B cell (primary cell): ENCODE measurements around the gene FYN. TPM values are rescaled to one million over a fixed set of nuclear protein-coding genes. Genes with fewer than 3 reads are reported as not detected.

Experiments
- ATAC-seq: fragments of 200-7000 bp; cut with Tn5 transposase; one replicate; pipeline ENCODE4 v1.10.0; 2021; ENCODE audit warnings: low read depth, mild to moderate bottlenecking, moderate number of reproducible peaks, moderate library complexity
- CTCF ChIA-PET: fragments of 350-600 bp; sonication (Branson Sonifier 250); formaldehyde crosslinking; loops from one replicate; lab custom pipeline; 2021; ENCODE audit warnings: antibody characterized with exemption, inconsistent platforms; lab: Charles Lee
- POLR2A ChIA-PET: fragments of 350-600 bp; sonication (Branson Sonifier 250); formaldehyde crosslinking; loops from one replicate; lab custom pipeline; 2021; ENCODE audit warnings: antibody characterized with exemption; lab: Charles Lee
- DNase-seq: peaks from one replicate; pipeline ENCODE4 v3.0.0; 2013
- H2AFZ ChIP-seq: 2 replicates; pipeline ENCODE4 v1.6.1; 2012; ENCODE audit warnings: mild to moderate bottlenecking, low read depth, low read length; ENCODE audit not compliant: insufficient read depth, poor library complexity, severe bottlenecking
- H3K27ac ChIP-seq, 2 donors: 1 replicate in 1 of 2; 2 replicates in 1 of 2; pipeline ENCODE4 v1.5.1; 2012 to 2013; ENCODE audit warnings: low read length in 2 of 2, mild to moderate bottlenecking in 2 of 2, moderate library complexity in 1 of 2
- H3K27me3 ChIP-seq, 4 experiments: fragments of 200-600 bp in 1 of 4; sonication (generic) in 1 of 4; replicated peaks in 1 of 4; 1 replicate in 2 of 4; 2 replicates in 2 of 4; pipeline versions ENCODE4 v1.6.1 to v1.7.0; 2013 to 2016; ENCODE audit warnings: low read length in 3 of 4, mild to moderate bottlenecking in 2 of 4, mixed read lengths in 1 of 4, moderate library complexity in 1 of 4; ENCODE audit not compliant: insufficient read depth in 4 of 4, control insufficient read depth in 3 of 4; ENCODE audit errors: control extremely low read depth in 1 of 4
- H3K36me3 ChIP-seq, 2 experiments: replicated peaks in 1 of 2; 1 replicate in 1 of 2; 2 replicates in 1 of 2; pipeline versions ENCODE4 v1.6.1 to v1.7.1; 2013; ENCODE audit warnings: low read length in 1 of 2; ENCODE audit not compliant: insufficient read depth in 2 of 2, control insufficient read depth in 1 of 2; ENCODE audit errors: control extremely low read depth in 1 of 2, extremely low read depth in 1 of 2
- H3K4me1 ChIP-seq, 2 donors: fragments of 200-600 bp in 1 of 2; sonication (generic) in 1 of 2; 1 replicate in 1 of 2; 2 replicates in 1 of 2; pipeline versions ENCODE4 v1.5.1 to v1.6.1; 2013 to 2017; ENCODE audit warnings: low read length in 2 of 2; ENCODE audit not compliant: control insufficient read depth in 2 of 2, insufficient read depth in 2 of 2
- H3K4me2 ChIP-seq: replicated peaks from 2 replicates; pipeline ENCODE3; 2012; ENCODE audit warnings: mild to moderate bottlenecking, low read depth, low read length; ENCODE audit not compliant: poor library complexity, severe bottlenecking
- H3K4me3 ChIP-seq, 5 experiments: fragments of 200-600 bp in 1 of 5; sonication (generic) in 1 of 5; 1 replicate in 3 of 5; 2 replicates in 2 of 5; pipeline versions ENCODE4 v1.5.1 to v1.7.0; 2011 to 2016; ENCODE audit warnings: low read length in 4 of 5, mild to moderate bottlenecking in 4 of 5, low read depth in 2 of 5, control low read depth in 1 of 5, moderate library complexity in 1 of 5; ENCODE audit not compliant: insufficient read depth in 1 of 5; ENCODE audit errors: control extremely low read depth in 1 of 5, extremely low read depth in 1 of 5
- H3K79me2 ChIP-seq: fragments of 200-600 bp; sonication (generic); one replicate; pipeline ENCODE4 v1.6.0; 2016; ENCODE audit warnings: low read length; ENCODE audit not compliant: control insufficient read depth, insufficient read depth
- H3K9ac ChIP-seq: fragments of 200-600 bp; sonication (generic); 2 replicates; pipeline ENCODE4 v1.6.1; 2017; ENCODE audit warnings: mild to moderate bottlenecking, low read length, moderate library complexity
- H3K9me3 ChIP-seq, 3 donors: one replicate each; pipeline versions ENCODE4 v1.6.1 to v1.7.1; 2013; ENCODE audit warnings: low read length in 2 of 3; ENCODE audit not compliant: control insufficient read depth in 2 of 3, insufficient read depth in 1 of 3; ENCODE audit errors: control extremely low read depth in 1 of 3
- H4K20me1 ChIP-seq: 2 replicates; pipeline ENCODE4 v1.6.0; 2012; ENCODE audit warnings: mild to moderate bottlenecking, low read length; ENCODE audit not compliant: insufficient read depth, control insufficient read depth, poor library complexity, severe bottlenecking
- H3K27ac Mint-ChIP-seq: one replicate; pipeline ENCODE4 v1.8.0; 2021; ENCODE audit warnings: mixed read lengths
- H3K27me3 Mint-ChIP-seq: one replicate; pipeline ENCODE4 v1.8.0; 2021; ENCODE audit warnings: mixed read lengths
- H3K4me1 Mint-ChIP-seq: one replicate; pipeline ENCODE4 v1.8.0; 2021; ENCODE audit warnings: mixed read lengths
- H3K4me3 Mint-ChIP-seq: one replicate; pipeline ENCODE4 v1.8.0; 2021; ENCODE audit warnings: mixed read lengths
- H3K9me3 Mint-ChIP-seq: one replicate; pipeline ENCODE4 v1.8.0; 2022; ENCODE audit warnings: mixed read lengths; ENCODE audit not compliant: insufficient read depth
- CTCF ChIP-seq: fragments of 200-600 bp; IDR thresholded peaks from one replicate; pipeline ENCODE4 v1.8.0; 2022; ENCODE audit warnings: antibody characterized with exemption, mild to moderate bottlenecking
- EZH2 ChIP-seq: IDR thresholded peaks from 2 replicates; pipeline ENCODE4 v1.6.1; 2012; ENCODE audit warnings: borderline replicate concordance, low read depth, mild to moderate bottlenecking, moderate library complexity, low read length; ENCODE audit not compliant: insufficient read depth, poor library complexity, severe bottlenecking
- WGBS: methylation state at CpG from one replicate; pipeline ENCODE4 v1.1.5; 2013; ENCODE audit warnings: missing lambda C conversion rate; ENCODE audit not compliant: insufficient coverage; 5-methylcytosine and 5-hydroxymethylcytosine counted together
- intact Hi-C: fragments of 100-400 bp; cut with micrococcal nuclease; formaldehyde crosslinking; loops from one replicate; pipeline ENCODE4 v1.10.0; 2022
- polyA plus RNA-seq: library from polyadenylated mRNA; depleted of rRNA; stranded (reverse); fragments of >200 nt; gene quantifications from 2 replicates; pipeline ENCODE4 v1.2.3, GENCODE V29; 2012
- total RNA-seq, 2 donors: library from RNA; stranded (reverse); fragments of 120-200 nt in 1 of 2; gene quantifications; 1 replicate in 1 of 2; 2 replicates in 1 of 2; pipeline versions ENCODE4 v1.2.3 to v1.2.4, GENCODE V29; 2013 to 2022

Gene FYN
- total and polyA plus RNA-seq, 2 donors (not counting 1 experiment from before 2014, with no cell fraction given): 54.1 to 94.0 TPM

GRCh38 chr6:111825439-111826086, 47.7 kb downstream of the FYN start:
- TF ChIP-seq EZH2 (no peak), CTCF (no peak)
- POLR2A ChIA-PET: no interaction called here
- DNase-seq: no peak
- H3K4me3 Mint-ChIP-seq: no peak overlapping the region
- Histone ChIP-seq H4K20me1 (peaks cover 3% of the 10 kb centered on the region), H2AFZ (no peak overlapping the region), H3K4me3 (no peak overlapping the region), H3K79me2 (peaks cover 21% of the 10 kb centered on the region), H3K9me3 (no peaks in the 10 kb centered on the region), H3K4me1 (peaks cover 12 to 18% of the 10 kb centered on the region in 2 donors), H3K27ac (no peak overlapping the region), H3K9ac (no peak overlapping the region), H3K36me3 (no peaks in the 10 kb centered on the region), H3K4me2 (no peak overlapping the region), H3K27me3 (no peaks in the 10 kb centered on the region)
- no peak for ATAC-seq
- intact Hi-C loops: no loop called here
- no peaks in the 10 kb centered on the region for H3K27me3 Mint-ChIP-seq
- no peaks in the 10 kb centered on the region for H3K9me3 Mint-ChIP-seq
- no peak overlapping the region for H3K27ac Mint-ChIP-seq
- WGBS: 100% methylated on average over 1 of the region's 4 CpGs
- H3K4me1 Mint-ChIP-seq: peaks cover 30% of the 10 kb centered on the region
- CTCF ChIA-PET: interaction anchor here (0.6 to 1.7 kb wide), 4 partner anchors 12 to 997 kb away, joined by 3 to 4 read pairs (median 3); no protein-coding TSS in a partner anchor

- Mint-ChIP-seq H3K27ac (peak overlapping the region; percentile 34), H3K9me3 (no peaks in the 10 kb centered on the region), H3K27me3 (no peaks in the 10 kb centered on the region), H3K4me1 (peaks cover 30% of the 10 kb centered on the region), H3K4me3 (peak overlapping the region; percentile 16)
- Histone ChIP-seq H3K9ac (no peak overlapping the region), H3K4me2 (no peak overlapping the region), H3K9me3 (no peaks in the 10 kb centered on the region), H3K36me3 (no peaks in the 10 kb centered on the region), H3K27ac (no peak overlapping the region), H3K79me2 (peaks cover 23% of the 10 kb centered on the region), H3K27me3 (no peaks in the 10 kb centered on the region), H2AFZ (no peak overlapping the region), H3K4me1 (peaks cover 12 to 18% of the 10 kb centered on the region in 2 donors), H4K20me1 (peaks cover 10% of the 10 kb centered on the region), H3K4me3 (no peak overlapping the region)
- intact Hi-C loops: no loop called here
- POLR2A ChIA-PET: no interaction called here
- CTCF ChIA-PET: interaction anchor here (0.7 to 1.8 kb wide), 5 partner anchors 11 to 996 kb away, joined by 3 to 7 read pairs (median 4); no protein-coding TSS in a partner anchor
- WGBS: 97% methylated on average over 3 of the region's 4 CpGs
- DNase-seq (no peak), ATAC-seq (no peak)
- TF ChIP-seq CTCF (no peak), EZH2 (no peak)
These were observed 48.5 kb downstream of the FYN start for GRCh38 chr6:111824608-111825337.
